DMS 273 treated with DMSO at 0.1 percent for 48 hours (cell line): ENCODE data around the gene CHID1.

Source experiments
- DNase-seq: peaks from one replicate; lab custom pipeline; 2025; lab: John Stamatoyannopoulos, UW

The CHID1 gene

DNA sequence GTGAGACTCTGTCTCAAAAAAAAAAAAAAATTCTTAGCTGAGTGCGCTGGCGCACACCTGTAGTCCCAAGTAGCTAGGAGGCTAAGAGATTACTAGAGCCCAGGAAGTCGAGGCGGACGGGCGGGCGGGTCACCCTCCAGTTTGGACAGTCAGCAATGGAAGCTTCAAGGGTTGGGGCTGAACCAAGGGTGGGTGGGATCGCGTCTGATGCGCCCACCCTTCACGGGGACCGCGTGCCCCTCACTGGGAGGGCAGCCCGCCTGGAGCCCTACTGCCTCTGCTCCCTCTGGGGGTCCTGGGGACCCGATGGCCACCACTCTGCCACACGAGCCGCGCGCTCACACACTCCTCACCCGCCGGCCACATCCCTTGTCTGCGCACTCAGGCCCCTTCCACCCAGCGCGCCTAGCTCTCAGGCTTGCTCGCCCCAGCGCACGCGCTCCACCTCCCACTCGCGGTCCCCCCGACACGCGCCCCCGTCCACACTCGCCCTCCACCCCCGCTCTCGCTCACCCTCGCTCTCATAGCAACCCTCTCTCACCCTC, 494 bp downstream of the CHID1 start:
- no peak for DNase-seq

DNA sequence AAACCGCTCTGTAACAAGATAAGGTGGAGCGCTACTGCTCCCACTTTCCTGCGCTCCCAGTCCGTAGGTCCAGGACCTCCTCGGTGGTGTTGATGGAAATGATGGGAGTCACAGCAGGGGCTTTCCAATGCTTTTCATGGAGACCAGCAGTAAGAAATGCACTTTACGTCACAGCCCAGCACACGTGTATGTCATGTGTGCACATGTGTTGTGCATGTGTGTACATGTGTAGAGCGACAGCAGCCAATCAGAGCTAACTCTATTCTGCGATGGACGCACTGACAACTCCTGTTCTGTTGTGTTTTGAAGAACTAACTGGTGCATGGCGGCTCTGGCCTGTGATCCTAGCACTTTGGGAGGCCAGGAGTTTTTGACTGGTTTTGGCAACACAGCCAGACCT, 1.2 kb downstream of the CHID1 start:
- no peak for DNase-seq

DNA sequence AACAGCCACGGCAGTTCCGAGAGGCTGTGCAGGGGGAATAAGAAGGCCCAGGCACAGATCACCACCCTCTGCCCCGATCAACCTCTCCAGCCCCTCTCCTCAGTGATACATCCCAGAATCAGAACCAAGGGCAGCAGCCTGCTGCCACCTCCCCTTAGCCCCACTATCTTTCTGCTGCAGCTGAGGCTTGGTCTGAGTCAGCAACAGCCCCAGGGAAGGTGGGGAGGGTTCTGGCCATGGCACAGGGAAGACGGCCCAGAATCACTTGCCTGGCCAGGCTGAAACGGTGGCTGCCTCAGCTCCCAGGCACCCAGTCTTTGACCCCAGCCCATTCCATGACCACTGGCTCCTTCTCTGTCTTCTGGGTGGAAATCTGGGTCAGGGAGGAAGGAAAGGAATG, 2.3 kb downstream of the CHID1 start:
- DNase-seq = no peak

DNA sequence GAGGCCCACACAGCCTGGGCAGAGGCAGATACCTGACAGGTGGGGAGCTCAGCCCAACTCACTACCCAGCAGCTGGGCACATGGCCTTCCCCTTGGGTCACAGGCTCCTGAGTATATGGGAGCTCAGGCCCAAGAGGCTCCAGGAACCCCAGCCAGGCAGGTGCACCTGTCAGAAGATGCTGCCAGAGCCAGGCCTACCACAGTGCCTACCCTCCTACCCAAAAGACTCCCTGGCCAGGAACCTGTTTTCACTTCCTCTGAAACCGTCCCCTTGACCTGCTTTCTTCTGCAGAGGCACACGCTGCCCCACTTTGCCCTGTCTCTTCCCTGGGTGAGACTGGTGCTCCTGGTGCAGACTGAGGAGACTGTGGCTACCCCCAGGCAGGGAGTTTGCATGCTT, 2.9 kb downstream of the CHID1 start:
- DNase-seq = no peak

DNA sequence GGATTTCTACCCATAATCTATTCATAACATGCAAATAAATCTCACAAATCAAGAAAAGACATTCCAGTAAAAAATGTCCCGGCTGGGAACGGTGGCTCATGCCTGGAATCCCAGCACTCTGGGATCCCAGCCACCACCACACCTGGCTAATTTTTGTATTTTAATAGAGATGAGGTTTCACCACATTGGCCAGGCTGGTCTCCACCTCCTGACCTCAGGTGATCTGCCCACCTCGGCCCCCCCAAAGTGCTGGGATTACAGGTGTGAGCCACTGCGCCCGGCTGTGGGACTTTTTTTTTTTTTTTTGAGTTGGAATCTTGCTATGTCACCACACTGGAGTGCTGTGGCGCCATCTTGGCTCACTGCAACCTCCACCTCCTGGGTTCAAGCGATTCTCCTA, 4.7 kb downstream of the CHID1 start:
- no peak for DNase-seq

DNA sequence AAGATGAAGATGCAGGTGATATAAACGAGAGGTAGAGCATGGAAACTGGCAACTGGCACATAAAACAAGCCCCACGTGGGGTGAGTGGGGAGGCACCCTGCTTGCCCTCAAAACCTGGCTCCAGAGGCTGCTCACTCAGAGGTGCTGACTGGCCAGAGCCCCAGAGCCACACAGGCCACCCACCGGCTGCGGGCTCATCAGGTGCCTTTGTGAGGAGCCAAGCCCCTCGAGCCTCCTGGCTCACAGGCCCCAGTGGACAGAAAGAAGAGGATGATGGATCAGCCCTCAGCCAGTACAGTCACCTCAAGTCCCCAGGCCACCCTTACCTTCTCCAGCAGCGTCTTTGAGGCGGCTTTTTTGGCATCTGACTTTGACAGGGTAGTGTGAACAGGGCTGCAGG, 6.2 kb downstream of the CHID1 start:
- no peak for DNase-seq

DNA sequence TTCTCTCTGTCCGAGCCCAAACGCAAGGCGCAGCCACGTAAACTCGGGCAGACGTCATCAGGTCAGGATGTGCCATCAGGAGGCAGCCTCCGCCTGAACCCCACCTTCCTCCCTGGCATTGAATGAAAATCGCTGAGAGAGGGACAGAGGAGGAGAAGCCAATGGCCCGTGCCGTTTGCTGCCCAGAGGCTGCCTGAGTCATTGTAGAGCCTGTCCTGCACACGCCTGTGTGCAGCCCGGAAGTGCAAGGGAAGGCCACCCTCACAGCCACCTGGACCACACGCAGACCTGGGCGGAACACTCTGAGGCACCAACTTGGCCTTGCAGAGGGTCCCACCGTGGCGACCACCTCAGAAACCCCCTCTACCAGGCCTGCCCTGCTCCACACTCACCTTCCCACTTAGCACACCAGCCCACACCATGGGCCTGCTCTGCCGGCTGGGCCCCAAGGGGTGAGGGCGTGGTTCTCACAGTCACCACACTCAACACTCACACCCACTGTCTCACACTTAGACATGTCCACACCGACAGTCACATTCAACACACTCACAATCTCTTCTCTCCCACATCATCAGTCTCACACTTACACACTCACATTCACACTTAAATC, 9.1 kb downstream of the CHID1 start:
- no peak for DNase-seq

DNA sequence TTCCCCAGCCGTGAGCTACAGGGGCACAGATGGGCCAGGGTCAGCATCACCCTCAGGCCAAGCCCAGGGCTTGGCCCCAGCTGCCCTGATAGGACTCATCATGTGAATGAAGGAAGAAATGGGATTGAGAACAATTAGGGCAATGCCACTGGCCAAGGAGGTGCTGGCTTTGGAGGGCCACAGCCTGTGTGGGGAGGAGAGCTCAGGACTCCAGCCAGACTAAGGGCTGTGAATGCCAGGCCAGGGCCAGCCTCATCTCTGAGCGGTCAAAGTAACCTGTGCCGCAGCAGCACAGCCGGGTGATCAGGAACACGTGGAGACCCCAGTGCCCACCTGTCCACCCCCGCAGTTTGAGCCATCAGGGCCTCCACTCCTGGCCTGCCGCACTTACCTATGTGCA, 10.1 kb downstream of the CHID1 start:
- DNase-seq = no peak

DNA sequence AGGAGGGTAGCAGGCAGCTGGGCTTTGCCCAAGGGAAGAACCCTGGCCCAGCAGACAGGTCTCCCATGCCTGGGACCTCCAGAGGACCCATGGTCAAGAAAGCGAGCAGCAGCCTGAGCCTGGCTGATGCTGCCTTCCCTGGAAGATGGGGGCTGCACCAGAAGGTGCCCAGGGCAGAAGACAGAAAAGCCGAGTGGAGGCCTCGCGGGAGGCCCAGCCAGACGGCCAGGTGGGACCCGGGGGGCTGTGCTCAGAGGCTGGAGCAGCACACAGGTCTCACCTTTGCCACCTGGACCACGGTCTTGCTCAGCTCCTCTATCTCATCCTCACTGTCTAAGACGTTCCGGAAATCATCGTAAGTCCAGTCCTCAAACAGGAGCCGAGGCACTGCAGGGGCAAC, 10.9 kb downstream of the CHID1 start:
- no peak for DNase-seq

DNA sequence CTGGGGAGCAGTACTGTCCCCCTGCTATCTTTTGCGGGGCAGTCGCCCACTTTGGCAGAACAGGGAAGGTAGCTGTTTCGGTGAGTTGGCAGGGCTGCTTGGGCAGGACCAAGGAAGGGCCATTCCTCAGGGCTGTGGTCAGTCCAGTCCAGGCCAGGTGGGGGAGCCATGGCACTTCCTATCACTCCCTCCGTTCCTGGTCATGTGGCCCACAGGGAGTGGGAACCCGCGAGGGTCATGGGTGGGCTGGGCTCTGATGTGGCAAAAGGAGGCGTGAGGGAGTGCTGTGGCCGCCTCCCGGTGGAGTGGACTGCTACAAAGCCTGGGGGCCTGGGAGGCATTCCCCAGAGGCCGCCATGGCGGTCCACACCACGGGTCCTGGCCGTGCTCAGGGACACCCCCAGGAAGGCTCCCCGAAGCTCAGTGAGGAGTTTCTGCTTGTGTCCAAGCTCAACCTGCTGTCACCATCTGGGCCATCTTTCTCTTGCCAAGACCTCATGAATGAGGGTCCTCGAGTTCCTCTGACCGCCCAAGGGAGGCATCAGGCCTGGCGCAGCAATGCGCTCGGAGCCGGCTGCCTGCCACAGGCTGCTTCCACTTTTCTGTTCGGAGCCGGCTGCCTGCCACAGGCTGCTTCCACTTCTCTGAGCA, 11.9 kb downstream of the CHID1 start:
- DNase-seq = no peak

DNA sequence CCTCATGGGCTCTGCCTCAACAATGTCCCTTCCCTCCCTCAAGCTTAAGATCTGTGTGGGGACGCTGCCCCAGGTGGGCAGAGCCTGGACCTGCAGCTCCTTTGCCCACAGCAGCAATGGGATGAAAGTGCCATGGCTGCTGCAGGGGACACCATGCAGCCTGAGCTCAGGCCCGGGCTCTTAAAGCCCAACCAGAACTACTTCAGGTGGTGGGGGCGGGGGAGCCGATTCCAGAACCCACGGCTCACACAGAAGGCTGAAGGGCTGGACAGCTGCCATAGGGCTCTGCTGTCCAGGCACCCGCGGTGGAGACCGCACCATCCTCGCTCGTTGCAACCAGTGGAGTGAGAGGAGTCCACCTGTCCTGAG, 12.5 kb downstream of the CHID1 start:
- no peak for DNase-seq

DNA sequence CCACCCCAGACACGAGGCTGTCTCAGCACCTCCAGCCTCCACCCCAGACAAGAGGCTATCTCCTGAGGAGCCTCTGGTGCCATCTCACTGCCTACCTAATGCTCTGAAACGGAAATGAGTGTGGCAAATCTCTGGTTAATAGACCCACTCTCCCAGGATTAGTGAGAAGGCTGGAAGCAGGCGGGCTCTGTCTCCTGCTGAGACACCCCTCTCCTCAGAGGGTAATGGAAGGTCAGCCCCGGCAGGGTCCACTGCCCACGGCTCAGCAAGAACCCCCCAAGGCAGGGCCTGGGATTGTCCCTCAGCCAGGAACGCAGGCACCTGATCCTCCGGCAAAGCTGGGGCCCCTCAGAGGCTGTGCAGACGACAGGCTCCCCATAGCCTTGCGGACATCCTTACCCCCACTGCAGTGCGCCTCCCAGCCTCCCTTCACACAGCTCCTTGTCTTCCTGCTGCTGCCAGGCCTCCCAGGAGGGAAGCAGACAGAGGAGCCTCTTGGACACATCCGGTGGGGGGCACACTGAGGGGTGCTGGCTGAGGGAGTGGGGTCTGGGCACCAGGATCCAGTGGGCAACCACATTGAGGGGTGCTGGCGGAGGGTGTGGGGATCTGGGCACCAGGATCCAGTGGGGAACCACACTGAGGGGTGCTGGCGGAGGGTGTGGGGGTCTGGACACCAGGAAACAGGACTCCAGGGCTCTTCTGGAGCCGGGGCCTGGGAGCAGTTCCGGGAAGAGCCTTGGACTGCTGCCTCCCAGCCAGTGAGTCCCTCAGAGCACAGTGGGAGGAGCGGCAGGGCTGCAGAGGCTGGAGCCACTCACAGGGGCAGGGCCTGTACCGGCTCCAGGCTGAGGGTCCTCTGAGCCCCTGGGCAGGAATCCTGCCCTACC, 13.1 kb downstream of the CHID1 start:
- no peak for DNase-seq

DNA sequence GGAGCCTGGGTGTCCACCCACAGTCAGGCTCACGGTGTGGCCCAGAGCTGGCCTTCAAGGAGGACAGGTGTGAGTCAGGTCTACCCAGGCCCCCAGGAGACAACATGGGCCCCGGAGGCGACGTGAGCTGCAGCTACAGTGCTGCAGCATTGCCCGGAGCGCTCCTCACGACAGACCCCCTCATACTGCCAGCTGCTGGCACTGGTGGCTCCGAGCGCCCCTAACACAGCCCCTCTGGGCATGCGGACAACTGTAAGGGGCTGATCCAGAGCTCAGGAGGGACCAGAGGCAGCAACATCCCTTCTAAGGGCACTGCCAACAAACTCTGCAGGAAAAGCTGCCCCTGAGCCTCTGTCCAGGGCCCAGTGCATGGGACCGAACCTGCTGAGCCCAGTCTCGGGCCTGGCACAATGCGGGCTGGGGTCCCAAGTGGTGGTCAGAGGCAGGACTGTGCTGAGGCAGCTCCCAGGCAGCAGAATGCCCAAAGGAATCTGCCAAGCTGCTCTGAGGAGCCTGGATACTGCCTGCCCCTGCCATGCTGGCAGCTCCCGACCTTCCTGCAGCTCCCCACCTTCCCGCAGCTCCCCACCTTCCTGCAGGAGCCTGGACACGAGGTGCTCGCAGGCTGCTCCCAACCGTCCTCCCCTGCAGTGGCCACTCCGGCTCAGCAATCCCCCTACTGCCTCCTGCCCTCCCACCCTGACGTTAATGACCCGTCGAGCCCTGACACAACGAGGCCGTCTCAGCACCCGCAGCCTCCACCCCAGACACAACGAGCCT, 15.1 kb downstream of the CHID1 start:
- DNase-seq = no peak

DNA sequence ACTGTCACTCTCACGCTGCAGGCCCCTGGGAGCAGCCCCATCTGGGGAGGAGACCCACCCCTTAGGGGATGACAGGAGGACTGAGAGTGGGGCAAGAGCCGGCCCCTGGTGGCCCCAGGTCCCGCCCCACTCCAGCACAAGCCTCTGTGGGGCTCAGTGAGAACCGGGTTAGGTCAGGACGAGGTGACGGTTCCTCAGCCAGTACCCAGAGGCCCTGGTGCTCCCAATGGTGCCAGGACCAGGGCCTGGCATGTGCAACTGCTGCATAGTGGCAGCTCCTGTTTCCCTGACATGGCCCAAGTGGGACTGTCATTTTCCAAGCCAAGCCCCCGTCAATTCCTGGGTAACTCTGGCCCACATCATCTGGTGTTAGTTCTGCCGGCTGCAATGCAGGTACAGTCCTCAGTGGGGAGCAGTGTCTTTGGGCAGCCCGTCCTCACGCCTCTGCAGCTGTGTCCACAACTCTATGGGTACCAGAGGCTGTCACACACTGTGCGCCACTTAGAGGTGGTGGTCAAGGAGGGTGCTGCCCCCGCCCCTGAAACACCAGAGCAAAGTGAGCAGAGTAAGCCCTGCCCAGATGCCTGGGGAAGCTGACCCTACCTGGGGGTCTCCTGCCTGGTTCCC, 15.9 kb downstream of the CHID1 start:
- DNase-seq = no peak

DNA sequence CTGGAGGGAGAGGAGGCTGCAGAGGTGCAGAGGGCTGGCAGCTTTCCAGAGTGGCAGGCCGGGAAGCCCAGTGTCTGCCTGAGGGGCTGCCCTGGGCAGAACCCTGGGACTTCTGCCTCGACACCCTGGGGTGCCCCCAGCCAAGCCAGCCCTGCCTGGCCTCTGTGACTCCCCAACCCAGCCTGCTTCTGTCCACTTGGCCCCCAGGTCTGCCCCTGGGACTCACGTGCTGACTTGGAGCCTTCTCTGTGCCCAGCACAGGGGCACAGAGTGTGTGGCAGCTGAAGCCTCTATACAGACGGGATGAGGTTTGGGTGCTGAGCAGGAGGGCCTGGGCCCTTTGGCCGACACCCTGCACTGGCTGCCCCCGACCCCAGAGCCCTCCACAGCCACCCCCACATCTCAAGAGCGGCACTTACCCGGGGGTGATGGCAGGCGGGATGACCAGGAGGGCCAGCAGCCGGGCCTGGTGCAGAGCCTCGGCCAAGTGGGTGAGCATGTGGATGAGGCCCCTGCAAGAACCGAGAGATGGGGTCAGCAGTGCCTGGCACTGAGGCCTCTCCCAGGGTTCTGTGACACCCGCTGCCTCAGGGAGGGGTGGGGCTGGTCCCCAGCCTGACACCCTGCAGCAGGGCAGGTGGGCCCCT, 17.5 kb downstream of the CHID1 start:
- DNase-seq = no peak

DNA sequence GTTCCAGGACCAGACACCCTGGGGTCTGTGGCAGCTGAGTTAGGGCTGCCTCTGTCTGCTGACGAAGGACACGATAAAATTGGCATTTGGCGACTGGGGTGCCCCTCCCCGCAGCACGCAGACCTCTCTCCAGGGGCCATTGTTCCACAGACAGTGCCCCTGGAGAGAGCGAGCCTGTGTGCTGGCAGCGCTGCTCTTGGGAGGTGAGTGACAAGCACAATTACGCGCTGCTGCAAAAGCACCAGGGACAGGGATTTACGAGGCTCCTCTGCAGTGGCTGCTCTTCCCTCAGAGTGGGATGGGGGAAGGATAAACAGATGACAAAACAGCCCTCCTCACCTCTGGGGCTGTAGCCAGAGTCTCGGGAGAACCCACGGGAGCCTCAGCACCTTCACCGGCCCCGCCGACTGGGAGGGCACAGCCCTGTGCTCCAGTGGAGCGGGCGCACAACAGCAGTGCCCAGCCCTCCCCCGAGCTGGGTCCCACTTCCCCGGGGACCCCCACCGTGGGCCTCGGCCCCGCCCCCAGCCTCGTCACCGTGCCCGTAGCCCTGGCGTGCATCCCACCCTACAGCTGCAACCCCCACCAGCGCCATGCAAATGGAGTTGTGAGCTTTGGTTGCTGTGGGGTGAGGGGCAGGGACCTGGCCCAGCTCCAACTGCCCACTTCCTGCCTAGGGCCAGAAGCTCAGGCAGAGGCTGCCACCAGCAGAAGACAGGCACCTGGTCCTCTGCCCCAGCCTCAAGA, 19.6 kb downstream of the CHID1 start:
- no peak for DNase-seq

DNA sequence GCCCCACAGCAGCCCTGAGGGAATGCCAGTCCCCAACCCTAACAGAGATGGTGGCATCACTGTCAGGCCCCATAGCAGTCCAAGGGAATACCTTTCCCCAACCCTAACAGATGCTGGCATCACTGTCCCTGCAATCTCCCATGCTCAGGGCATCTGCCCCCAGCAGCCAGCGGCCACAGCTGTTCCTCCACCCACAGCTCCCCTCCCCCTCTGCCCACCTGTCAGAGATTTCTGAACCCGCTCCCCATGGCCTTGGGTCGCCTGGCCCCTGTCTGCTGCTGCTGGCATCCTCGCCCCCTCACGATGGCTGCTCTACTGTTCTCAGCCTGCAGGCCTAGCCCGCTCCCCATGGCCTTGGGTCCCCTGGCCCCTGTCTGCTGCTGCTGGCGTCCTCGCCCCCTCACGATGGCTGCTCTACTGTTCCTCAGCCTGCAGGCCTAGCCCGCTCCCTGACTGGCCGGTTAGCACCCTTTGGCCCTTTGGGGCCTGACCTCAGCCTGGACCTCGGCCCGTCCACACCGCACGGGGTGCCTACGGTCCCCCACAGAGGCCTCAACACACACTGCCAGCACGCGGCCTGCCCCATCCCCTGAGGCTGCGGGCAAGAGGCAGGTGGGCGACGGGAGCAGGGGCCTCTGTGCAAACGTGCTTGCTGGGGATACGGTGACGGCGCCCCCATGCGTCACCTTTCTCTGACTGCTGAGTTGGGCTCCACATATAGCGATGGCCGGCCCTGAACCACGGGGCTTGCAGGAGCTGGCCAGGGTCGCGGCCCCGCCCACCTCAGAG, 20.7 kb downstream of the CHID1 start:
- DNase-seq = no peak

DNA sequence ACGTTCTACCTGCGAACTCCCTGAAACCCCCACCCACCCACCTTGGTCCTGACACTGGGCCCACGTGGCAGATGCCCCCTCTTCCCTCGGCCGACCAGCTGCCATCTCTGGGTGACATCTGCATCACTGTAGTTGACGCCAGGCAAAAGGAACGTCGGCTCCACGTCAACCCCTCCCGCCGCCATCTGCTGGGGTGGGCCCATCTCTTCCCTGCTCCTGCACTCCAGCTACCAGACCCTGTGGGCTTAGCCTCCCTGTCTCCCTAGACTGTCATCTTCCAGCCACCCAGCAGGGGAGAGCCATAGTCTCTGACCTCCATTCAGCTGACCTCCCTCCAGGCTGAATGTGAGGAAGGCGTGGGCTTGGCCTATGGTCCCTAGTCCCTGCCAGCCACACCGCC, 21.4 kb downstream of the CHID1 start:
- DNase-seq = no peak

DNA sequence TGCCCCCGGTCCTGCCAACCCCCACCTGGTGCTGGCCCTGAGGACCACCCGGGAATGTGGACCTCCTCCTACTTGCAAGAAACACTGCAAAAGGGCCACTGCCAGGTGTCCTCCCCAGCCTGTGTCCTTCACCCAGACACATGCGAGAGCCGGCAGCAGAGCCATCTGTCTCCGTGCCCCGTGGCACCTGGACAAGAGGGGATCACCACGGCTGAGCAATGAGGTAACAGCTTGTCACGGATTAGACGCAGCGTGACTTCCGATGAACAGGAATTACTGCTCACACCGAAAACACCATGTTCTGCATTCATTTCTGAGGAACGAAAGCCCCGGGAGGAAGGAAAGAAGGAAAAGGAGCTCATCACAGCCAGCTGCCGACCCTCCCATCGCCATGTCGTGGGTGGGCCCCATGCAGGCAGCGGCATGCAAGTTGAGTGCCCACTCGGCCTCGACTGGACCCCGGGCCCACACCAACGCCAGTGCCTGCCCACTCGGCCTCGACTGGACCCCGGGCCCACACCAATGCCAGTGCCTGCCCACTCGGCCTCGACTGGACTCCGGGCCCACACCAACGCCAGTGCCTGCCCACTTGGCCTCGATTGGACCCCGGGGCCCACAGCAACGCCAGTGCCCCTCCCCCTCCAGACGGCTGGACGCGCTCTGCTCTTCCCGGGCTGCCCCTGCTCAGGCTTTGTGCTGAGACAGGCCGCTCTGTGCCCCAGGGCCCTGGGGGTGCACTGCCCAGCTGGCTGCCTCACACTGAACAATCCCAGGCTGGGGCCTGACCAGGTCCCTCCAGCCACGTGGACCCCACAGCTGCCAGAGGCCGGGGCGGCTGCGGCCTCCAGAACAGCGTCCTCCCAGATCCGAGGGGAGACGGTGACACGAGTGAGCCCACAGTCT, 22.0 kb downstream of the CHID1 start:
- peak; percentile 18 for DNase-seq
